Measurements from ENCODE around the gene B9D1.

The B9D1 gene

GRCh38 chr17:19294443-19294842, 68.1 kb downstream of the B9D1 start:
- Histone ChIP-seq H3K27ac (no peak overlapping the region), H3K4me2 (no peak overlapping the region), H4K20me1 (ENCODE audit: insufficient read depth) (no peaks in the 10 kb centered on the region), H3K79me2 (ENCODE audit: insufficient read depth, low read depth) (no peaks in the 10 kb centered on the region), H2AFZ (ENCODE audit: low read depth) (no peak overlapping the region), H3K4me1 (ENCODE audit: low read depth, poor library complexity, severe bottlenecking) (no peaks in the 10 kb centered on the region), H3K4me3 (IDR thresholded peaks at IDR 0.05; ENCODE audit: insufficient read depth, low read depth, low read length) (no peak overlapping the region), H3K27me3 (ENCODE audit: insufficient read depth, low read depth) (no peaks in the 10 kb centered on the region), H3K36me3 (ENCODE audit: insufficient read depth) (no peaks in the 10 kb centered on the region), H3K9ac (no peak overlapping the region)
- no peak for TF ChIP-seq CTCF (conservative IDR thresholded peaks at IDR 0.05; ENCODE audit: low read depth, low read length)

Data from KMS-11 (cell line).